Measurements from ENCODE around the gene SLC39A7. TPM values are rescaled to one million over a fixed set of nuclear protein-coding genes. Genes with fewer than 3 reads are reported as not detected.
A peak's percentile ranks its signal among the peaks of the same experiment; 100 is the strongest.

The SLC39A7 gene
- total and polyA plus RNA-seq, 2 of the 13 experiments (the other 11 are each of a cell fraction or from before 2014, with no cell fraction given) = 142 to 229 TPM

DNA sequence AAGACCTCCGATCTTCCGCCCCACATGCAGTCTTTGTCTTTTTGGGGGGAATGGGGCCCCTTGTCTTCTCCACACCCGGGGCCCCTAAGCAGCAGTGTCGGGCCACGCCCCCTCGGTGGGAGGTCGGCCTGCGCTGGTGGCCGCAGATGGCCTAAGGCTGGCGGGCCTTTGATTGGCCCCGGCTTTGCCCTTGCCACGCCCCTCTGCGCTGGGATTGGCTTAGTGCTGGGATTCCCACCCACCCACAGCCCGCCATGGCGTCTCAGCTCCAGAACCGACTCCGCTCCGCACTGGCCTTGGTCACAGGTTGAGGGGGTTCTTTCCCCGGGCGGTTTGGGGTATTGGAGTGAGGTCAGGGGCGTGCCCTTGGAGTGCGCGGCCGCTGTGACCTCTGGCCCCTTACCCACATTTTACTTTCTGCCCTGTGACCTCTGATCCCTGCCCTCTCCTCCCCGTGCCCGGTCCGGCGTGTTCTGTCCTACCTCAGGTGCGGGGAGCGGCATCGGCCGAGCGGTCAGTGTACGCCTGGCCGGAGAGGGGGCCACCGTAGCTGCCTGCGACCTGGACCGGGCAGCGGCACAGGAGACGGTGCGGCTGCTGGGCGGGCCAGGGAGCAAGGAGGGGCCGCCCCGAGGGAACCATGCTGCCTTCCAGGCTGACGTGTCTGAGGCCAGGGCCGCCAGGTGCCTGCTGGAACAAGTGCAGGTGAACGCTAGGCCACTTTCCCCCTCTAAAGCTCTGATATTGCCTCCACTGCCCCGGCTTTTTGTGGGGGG, 3.9 kb downstream of the SLC39A7 start, which contains the start of gene HSD17B8 (continued):
- TF ChIP-seq, protein P1, sequence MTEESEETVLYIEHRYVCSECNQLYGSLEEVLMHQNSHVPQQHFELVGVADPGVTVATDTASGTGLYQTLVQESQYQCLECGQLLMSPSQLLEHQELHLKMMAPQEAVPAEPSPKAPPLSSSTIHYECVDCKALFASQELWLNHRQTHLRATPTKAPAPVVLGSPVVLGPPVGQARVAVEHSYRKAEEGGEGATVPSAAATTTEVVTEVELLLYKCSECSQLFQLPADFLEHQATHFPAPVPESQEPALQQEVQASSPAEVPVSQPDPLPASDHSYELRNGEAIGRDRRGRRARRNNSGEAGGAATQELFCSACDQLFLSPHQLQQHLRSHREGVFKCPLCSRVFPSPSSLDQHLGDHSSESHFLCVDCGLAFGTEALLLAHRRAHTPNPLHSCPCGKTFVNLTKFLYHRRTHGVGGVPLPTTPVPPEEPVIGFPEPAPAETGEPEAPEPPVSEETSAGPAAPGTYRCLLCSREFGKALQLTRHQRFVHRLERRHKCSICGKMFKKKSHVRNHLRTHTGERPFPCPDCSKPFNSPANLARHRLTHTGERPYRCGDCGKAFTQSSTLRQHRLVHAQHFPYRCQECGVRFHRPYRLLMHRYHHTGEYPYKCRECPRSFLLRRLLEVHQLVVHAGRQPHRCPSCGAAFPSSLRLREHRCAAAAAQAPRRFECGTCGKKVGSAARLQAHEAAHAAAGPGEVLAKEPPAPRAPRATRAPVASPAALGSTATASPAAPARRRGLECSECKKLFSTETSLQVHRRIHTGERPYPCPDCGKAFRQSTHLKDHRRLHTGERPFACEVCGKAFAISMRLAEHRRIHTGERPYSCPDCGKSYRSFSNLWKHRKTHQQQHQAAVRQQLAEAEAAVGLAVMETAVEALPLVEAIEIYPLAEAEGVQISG (CRISPR knock-in tag; IDR thresholded peaks at IDR 0.05) = peak; percentile 72
- TF ChIP-seq ZFAT (CRISPR knock-in tag; conservative IDR thresholded peaks at IDR 0.05) (no peak), ZSCAN25 (CRISPR knock-in tag; IDR thresholded peaks at IDR 0.05) (no peak), ZNF616 (CRISPR knock-in tag; IDR thresholded peaks at IDR 0.05; ENCODE audit: low read depth) (no peak), ZNF121 (CRISPR knock-in tag; IDR thresholded peaks at IDR 0.05) (no peak), ZBTB1 (CRISPR knock-in tag; IDR thresholded peaks at IDR 0.05; ENCODE audit: borderline replicate concordance) (no peak), IKZF4 (CRISPR knock-in tag; IDR thresholded peaks at IDR 0.05; ENCODE audit: borderline replicate concordance, low read depth, not compliant biosample characterization) (no peak), GPN1 (CRISPR knock-in tag; IDR thresholded peaks at IDR 0.05; ENCODE audit: borderline replicate concordance) (no peak), NCOR1 (IDR thresholded peaks at IDR 0.05; ENCODE audit: borderline replicate concordance, low read length) (no peak; the same call in 1 of the 2 replicates), ELF4 (CRISPR knock-in tag; IDR thresholded peaks at IDR 0.05; ENCODE audit: borderline replicate concordance) (no peak), EP300 (IDR thresholded peaks at IDR 0.05; ENCODE audit: low read depth in 2 of 2, low read length in 2 of 2) (no peak), EP300 (CRISPR knock-in tag; IDR thresholded peaks at IDR 0.05; ENCODE audit: borderline replicate concordance) (no peak), AGO1 (IDR thresholded peaks at IDR 0.05; ENCODE audit: low read depth, low read length, poor library complexity, severe bottlenecking) (peak; percentile 98), ZNF772 (CRISPR knock-in tag; IDR thresholded peaks at IDR 0.05) (peak; percentile 79; the same call in 1 of the 2 replicates), TCF7L2 (IDR thresholded peaks at IDR 0.05; ENCODE audit: low read depth, low read length) (no peak), ZNF781 (CRISPR knock-in tag; IDR thresholded peaks at IDR 0.05; ENCODE audit: borderline replicate concordance, not compliant biosample characterization) (no peak), NFE2 (CRISPR knock-in tag; IDR thresholded peaks at IDR 0.05) (no peak)
- TF ChIP-seq, protein P2, sequence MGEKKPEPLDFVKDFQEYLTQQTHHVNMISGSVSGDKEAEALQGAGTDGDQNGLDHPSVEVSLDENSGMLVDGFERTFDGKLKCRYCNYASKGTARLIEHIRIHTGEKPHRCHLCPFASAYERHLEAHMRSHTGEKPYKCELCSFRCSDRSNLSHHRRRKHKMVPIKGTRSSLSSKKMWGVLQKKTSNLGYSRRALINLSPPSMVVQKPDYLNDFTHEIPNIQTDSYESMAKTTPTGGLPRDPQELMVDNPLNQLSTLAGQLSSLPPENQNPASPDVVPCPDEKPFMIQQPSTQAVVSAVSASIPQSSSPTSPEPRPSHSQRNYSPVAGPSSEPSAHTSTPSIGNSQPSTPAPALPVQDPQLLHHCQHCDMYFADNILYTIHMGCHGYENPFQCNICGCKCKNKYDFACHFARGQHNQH (CRISPR knock-in tag; IDR thresholded peaks at IDR 0.05) = peak; percentile 41; the same call in 1 of the 2 replicates
- TF ChIP-seq, protein P3, sequence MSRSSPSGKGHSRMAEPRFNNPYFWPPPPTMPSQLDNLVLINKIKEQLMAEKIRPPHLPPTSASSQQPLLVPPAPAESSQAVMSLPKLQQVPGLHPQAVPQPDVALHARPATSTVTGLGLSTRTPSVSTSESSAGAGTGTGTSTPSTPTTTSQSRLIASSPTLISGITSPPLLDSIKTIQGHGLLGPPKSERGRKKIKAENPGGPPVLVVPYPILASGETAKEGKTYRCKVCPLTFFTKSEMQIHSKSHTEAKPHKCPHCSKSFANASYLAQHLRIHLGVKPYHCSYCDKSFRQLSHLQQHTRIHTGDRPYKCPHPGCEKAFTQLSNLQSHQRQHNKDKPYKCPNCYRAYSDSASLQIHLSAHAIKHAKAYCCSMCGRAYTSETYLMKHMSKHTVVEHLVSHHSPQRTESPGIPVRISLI (CRISPR knock-in tag; IDR thresholded peaks at IDR 0.05; ENCODE audit: borderline replicate concordance) = 0 out of 2 replicates have a peak, but pooled peaks have one; percentile 34
- TF ChIP-seq, protein P4, sequence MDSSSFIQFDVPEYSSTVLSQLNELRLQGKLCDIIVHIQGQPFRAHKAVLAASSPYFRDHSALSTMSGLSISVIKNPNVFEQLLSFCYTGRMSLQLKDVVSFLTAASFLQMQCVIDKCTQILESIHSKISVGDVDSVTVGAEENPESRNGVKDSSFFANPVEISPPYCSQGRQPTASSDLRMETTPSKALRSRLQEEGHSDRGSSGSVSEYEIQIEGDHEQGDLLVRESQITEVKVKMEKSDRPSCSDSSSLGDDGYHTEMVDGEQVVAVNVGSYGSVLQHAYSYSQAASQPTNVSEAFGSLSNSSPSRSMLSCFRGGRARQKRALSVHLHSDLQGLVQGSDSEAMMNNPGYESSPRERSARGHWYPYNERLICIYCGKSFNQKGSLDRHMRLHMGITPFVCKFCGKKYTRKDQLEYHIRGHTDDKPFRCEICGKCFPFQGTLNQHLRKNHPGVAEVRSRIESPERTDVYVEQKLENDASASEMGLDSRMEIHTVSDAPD (CRISPR knock-in tag; IDR thresholded peaks at IDR 0.05) = 0 out of 2 replicates have a peak, but pooled peaks have one; percentile 79
